WTC11 (cell line): ENCODE data around the gene BCAS3. TPM values are rescaled to one million over a fixed set of nuclear protein-coding genes. Genes with fewer than 3 reads are reported as not detected.

Source experiments
- ATAC-seq: fragments of 200-7000 bp; cut with Tn5 transposase; 2 replicates; pipeline ENCODE4 v1.10.0; 2021; ENCODE audit warnings: mild to moderate bottlenecking, moderate library complexity
- CTCF ChIA-PET: fragments of 300-600 bp; sonication (Branson Sonifier 250); formaldehyde crosslinking; loops from one replicate; lab custom pipeline; 2021; ENCODE audit warnings: antibody characterized with exemption; lab: Charles Lee
- POLR2A ChIA-PET: fragments of 350-600 bp; sonication (Branson Sonifier 250); formaldehyde crosslinking; loops from one replicate; lab custom pipeline; 2021; ENCODE audit warnings: antibody characterized with exemption; lab: Charles Lee
- DNase-seq: peaks from one replicate; pipeline ENCODE4 v3.0.0; 2021; ENCODE audit warnings: low spot score
- H3K27ac Mint-ChIP-seq: 2 replicates; pipeline ENCODE4 v1.8.0; 2021; ENCODE audit warnings: mixed read lengths
- H3K27me3 Mint-ChIP-seq: 2 replicates; pipeline ENCODE4 v1.8.0; 2021; ENCODE audit warnings: low read depth, mild to moderate bottlenecking, moderate library complexity, mixed read lengths
- H3K36me3 Mint-ChIP-seq: 2 replicates; pipeline ENCODE4 v1.8.0; 2021; ENCODE audit warnings: mixed read lengths
- H3K4me1 Mint-ChIP-seq: 2 replicates; pipeline ENCODE4 v1.8.0; 2022; ENCODE audit warnings: mixed read lengths
- H3K4me3 Mint-ChIP-seq: 2 replicates; pipeline ENCODE4 v1.8.0; 2021; ENCODE audit warnings: mild to moderate bottlenecking, moderate library complexity, mixed read lengths
- H3K9me3 Mint-ChIP-seq: 2 replicates; pipeline ENCODE4 v1.8.0; 2021; ENCODE audit warnings: mixed read lengths
- EMX1 ChIP-seq: fragments of 250-450 bp; sonication (Bioruptor Pico); IDR thresholded peaks from 2 replicates; pipeline ENCODE4 v1.8.0; 2021; ENCODE audit warnings: mild to moderate bottlenecking
- RELA ChIP-seq: sonication (generic); formaldehyde crosslinking; IDR thresholded peaks from 2 replicates; pipeline ENCODE4 v1.8.1; 2022; ENCODE audit warnings: missing genetic modification reagents, mild to moderate bottlenecking, borderline replicate concordance
- TEAD4 ChIP-seq: sonication (generic); formaldehyde crosslinking; IDR thresholded peaks from 2 replicates; pipeline ENCODE4 v1.8.0; 2022; ENCODE audit warnings: mild to moderate bottlenecking, missing genetic modification reagents
- ZNF121 ChIP-seq: sonication (generic); formaldehyde crosslinking; IDR thresholded peaks from 2 replicates; pipeline ENCODE4 v1.8.0; 2023; ENCODE audit warnings: missing genetic modification reagents
- ZNF138 ChIP-seq: sonication (generic); formaldehyde crosslinking; conservative IDR thresholded peaks from 2 replicates; pipeline ENCODE4 v1.8.1; 2022; ENCODE audit warnings: mild to moderate bottlenecking, moderate library complexity, missing genetic modification reagents
- ZNF317 ChIP-seq: sonication (generic); formaldehyde crosslinking; IDR thresholded peaks from 2 replicates; pipeline ENCODE4 v1.8.1; 2023; ENCODE audit warnings: low read depth, mild to moderate bottlenecking, moderate library complexity, missing genetic modification reagents, borderline replicate concordance
- ZNF416 ChIP-seq: fragments of 250-450 bp; sonication (Bioruptor Pico); IDR thresholded peaks from 2 replicates; pipeline ENCODE4 v1.9.0; 2021; ENCODE audit warnings: mild to moderate bottlenecking, inconsistent platforms
- total RNA-seq: library from RNA; stranded (reverse); gene quantifications from 3 replicates; pipeline ENCODE4 v1.2.3, GENCODE V29; 2021
- TF ChIP-seq, protein P1 (sequence below): sonication (generic); formaldehyde crosslinking; IDR thresholded peaks from 2 replicates; pipeline ENCODE4 v1.8.0; 2023; ENCODE audit warnings: missing genetic modification reagents, mild to moderate bottlenecking, borderline replicate concordance
- TF ChIP-seq, protein P2 (sequence below): sonication (generic); formaldehyde crosslinking; IDR thresholded peaks from 2 replicates; pipeline ENCODE4 v1.8.1; 2023; ENCODE audit warnings: mild to moderate bottlenecking, missing genetic modification reagents, moderate library complexity
- TF ChIP-seq, protein P3 (sequence below): fragments of 250-450 bp; sonication (Bioruptor Pico); IDR thresholded peaks from 2 replicates; pipeline ENCODE4 v2.1.2; 2022; ENCODE audit warnings: mild to moderate bottlenecking, moderate library complexity
- TF ChIP-seq, protein P4 (sequence below): sonication (generic); formaldehyde crosslinking; IDR thresholded peaks from 2 replicates; pipeline ENCODE4 v1.8.1; 2023; ENCODE audit warnings: mild to moderate bottlenecking, moderate library complexity, missing genetic modification reagents
- TF ChIP-seq, protein P5 (sequence below): fragments of 250-450 bp; sonication (Bioruptor Pico); IDR thresholded peaks from 2 replicates; pipeline ENCODE4 v1.9.0; 2021; ENCODE audit warnings: mild to moderate bottlenecking
- TF ChIP-seq, protein P6 (sequence below): sonication (generic); formaldehyde crosslinking; IDR thresholded peaks from 2 replicates; pipeline ENCODE4 v1.8.1; 2023; ENCODE audit warnings: mild to moderate bottlenecking, missing genetic modification reagents, borderline replicate concordance

BCAS3 gene
- total RNA-seq, 1 experiment from 2014 or later, result 15.5 TPM

DNA sequence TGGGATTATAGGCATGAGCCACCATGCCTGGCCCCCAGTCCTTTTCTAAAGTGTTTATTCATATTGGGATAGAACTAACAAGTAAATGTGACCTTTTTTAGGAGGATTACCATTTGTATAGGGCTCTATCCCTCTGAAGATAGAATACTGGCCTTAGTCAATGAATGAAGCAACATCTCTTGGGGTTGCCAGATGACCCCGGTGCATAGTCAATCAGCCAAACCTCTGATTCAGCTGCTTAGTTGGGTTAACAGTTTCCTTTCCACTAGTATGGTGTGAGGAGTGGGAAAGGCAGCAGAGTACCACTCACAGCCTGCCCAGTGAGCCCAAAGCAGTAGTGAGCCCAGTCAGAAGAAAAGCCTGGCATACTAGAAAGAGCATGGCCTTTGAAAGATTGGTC is 627.4 kb downstream of the BCAS3 start:
- ATAC-seq, result no peak
- POLR2A ChIA-PET, result no interaction called here
- CTCF ChIA-PET, result no interaction called here
- no peaks in the 10 kb centered on the region for H3K36me3 Mint-ChIP-seq
- no peaks in the 10 kb centered on the region for H3K9me3 Mint-ChIP-seq
- no peaks in the 10 kb centered on the region for H3K27me3 Mint-ChIP-seq
- no peak overlapping the region for H3K27ac Mint-ChIP-seq
- no peak for DNase-seq
- TF ChIP-seq, protein P1, sequence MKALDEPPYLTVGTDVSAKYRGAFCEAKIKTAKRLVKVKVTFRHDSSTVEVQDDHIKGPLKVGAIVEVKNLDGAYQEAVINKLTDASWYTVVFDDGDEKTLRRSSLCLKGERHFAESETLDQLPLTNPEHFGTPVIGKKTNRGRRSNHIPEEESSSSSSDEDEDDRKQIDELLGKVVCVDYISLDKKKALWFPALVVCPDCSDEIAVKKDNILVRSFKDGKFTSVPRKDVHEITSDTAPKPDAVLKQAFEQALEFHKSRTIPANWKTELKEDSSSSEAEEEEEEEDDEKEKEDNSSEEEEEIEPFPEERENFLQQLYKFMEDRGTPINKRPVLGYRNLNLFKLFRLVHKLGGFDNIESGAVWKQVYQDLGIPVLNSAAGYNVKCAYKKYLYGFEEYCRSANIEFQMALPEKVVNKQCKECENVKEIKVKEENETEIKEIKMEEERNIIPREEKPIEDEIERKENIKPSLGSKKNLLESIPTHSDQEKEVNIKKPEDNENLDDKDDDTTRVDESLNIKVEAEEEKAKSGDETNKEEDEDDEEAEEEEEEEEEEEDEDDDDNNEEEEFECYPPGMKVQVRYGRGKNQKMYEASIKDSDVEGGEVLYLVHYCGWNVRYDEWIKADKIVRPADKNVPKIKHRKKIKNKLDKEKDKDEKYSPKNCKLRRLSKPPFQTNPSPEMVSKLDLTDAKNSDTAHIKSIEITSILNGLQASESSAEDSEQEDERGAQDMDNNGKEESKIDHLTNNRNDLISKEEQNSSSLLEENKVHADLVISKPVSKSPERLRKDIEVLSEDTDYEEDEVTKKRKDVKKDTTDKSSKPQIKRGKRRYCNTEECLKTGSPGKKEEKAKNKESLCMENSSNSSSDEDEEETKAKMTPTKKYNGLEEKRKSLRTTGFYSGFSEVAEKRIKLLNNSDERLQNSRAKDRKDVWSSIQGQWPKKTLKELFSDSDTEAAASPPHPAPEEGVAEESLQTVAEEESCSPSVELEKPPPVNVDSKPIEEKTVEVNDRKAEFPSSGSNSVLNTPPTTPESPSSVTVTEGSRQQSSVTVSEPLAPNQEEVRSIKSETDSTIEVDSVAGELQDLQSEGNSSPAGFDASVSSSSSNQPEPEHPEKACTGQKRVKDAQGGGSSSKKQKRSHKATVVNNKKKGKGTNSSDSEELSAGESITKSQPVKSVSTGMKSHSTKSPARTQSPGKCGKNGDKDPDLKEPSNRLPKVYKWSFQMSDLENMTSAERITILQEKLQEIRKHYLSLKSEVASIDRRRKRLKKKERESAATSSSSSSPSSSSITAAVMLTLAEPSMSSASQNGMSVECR (CRISPR knock-in tag), result no peak
- no peak for TF ChIP-seq TEAD4 (CRISPR knock-in tag)
- TF ChIP-seq, protein P2, sequence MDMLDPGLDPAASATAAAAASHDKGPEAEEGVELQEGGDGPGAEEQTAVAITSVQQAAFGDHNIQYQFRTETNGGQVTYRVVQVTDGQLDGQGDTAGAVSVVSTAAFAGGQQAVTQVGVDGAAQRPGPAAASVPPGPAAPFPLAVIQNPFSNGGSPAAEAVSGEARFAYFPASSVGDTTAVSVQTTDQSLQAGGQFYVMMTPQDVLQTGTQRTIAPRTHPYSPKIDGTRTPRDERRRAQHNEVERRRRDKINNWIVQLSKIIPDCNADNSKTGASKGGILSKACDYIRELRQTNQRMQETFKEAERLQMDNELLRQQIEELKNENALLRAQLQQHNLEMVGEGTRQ, result no peak
- no peak for TF ChIP-seq ZNF416 (CRISPR knock-in tag)
- no peak for TF ChIP-seq RELA (CRISPR knock-in tag)
- TF ChIP-seq, protein P3, sequence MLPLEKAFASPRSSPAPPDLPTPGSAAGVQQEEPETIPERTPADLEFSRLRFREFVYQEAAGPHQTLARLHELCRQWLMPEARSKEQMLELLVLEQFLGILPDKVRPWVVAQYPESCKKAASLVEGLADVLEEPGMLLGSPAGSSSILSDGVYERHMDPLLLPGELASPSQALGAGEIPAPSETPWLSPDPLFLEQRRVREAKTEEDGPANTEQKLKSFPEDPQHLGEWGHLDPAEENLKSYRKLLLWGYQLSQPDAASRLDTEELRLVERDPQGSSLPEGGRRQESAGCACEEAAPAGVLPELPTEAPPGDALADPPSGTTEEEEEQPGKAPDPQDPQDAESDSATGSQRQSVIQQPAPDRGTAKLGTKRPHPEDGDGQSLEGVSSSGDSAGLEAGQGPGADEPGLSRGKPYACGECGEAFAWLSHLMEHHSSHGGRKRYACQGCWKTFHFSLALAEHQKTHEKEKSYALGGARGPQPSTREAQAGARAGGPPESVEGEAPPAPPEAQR (CRISPR knock-in tag), result no peak
- TF ChIP-seq, protein P4, sequence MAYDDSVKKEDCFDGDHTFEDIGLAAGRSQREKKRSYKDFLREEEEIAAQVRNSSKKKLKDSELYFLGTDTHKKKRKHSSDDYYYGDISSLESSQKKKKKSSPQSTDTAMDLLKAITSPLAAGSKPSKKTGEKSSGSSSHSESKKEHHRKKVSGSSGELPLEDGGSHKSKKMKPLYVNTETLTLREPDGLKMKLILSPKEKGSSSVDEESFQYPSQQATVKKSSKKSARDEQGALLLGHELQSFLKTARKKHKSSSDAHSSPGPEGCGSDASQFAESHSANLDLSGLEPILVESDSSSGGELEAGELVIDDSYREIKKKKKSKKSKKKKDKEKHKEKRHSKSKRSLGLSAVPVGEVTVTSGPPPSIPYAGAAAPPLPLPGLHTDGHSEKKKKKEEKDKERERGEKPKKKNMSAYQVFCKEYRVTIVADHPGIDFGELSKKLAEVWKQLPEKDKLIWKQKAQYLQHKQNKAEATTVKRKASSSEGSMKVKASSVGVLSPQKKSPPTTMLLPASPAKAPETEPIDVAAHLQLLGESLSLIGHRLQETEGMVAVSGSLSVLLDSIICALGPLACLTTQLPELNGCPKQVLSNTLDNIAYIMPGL, result no peak
- no peak for TF ChIP-seq ZNF138 (CRISPR knock-in tag)
- no peak for TF ChIP-seq ZNF121 (CRISPR knock-in tag)
- TF ChIP-seq, protein P5, sequence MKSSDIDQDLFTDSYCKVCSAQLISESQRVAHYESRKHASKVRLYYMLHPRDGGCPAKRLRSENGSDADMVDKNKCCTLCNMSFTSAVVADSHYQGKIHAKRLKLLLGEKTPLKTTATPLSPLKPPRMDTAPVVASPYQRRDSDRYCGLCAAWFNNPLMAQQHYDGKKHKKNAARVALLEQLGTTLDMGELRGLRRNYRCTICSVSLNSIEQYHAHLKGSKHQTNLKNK, result no peak
- no peak for TF ChIP-seq ZNF317 (CRISPR knock-in tag)
- TF ChIP-seq, protein P6, sequence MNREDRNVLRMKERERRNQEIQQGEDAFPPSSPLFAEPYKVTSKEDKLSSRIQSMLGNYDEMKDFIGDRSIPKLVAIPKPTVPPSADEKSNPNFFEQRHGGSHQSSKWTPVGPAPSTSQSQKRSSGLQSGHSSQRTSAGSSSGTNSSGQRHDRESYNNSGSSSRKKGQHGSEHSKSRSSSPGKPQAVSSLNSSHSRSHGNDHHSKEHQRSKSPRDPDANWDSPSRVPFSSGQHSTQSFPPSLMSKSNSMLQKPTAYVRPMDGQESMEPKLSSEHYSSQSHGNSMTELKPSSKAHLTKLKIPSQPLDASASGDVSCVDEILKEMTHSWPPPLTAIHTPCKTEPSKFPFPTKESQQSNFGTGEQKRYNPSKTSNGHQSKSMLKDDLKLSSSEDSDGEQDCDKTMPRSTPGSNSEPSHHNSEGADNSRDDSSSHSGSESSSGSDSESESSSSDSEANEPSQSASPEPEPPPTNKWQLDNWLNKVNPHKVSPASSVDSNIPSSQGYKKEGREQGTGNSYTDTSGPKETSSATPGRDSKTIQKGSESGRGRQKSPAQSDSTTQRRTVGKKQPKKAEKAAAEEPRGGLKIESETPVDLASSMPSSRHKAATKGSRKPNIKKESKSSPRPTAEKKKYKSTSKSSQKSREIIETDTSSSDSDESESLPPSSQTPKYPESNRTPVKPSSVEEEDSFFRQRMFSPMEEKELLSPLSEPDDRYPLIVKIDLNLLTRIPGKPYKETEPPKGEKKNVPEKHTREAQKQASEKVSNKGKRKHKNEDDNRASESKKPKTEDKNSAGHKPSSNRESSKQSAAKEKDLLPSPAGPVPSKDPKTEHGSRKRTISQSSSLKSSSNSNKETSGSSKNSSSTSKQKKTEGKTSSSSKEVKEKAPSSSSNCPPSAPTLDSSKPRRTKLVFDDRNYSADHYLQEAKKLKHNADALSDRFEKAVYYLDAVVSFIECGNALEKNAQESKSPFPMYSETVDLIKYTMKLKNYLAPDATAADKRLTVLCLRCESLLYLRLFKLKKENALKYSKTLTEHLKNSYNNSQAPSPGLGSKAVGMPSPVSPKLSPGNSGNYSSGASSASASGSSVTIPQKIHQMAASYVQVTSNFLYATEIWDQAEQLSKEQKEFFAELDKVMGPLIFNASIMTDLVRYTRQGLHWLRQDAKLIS (CRISPR knock-in tag), result no peak
- no peak for TF ChIP-seq EMX1 (CRISPR knock-in tag)
- peaks cover 28% of the 10 kb centered on the region for H3K4me1 Mint-ChIP-seq
- no peak overlapping the region for H3K4me3 Mint-ChIP-seq
